SK-N-SH (cell line): ENCODE measurements around the gene LSMEM2. TPM values are rescaled to one million over a fixed set of nuclear protein-coding genes. Genes with fewer than 3 reads are reported as not detected.

ENCODE experiments used
- CTCF ChIA-PET: fragments of 300-600, 350-600 bp; formaldehyde crosslinking; extraction: SDS; loops from one replicate; lab custom pipeline; 2021; lab: Yijun Ruan, JAX
- POLR2A ChIA-PET: fragments of 350-600 bp; sonication (Branson Sonifier 250); formaldehyde crosslinking; extraction: SDS; loops from one replicate; lab custom pipeline; 2020; ENCODE audit warnings: antibody characterized with exemption, inconsistent platforms; lab: Yijun Ruan, JAX
- DNase-seq: peaks from one replicate; pipeline ENCODE4 v3.0.0; 2012
- H2AFZ ChIP-seq: fragments of 200-600 bp; sonication (generic); 2 replicates; pipeline ENCODE4 v1.8.1; 2016; ENCODE audit warnings: antibody characterized with exemption, mild to moderate bottlenecking, low read depth
- H3F3A ChIP-seq: fragments of 200-600 bp; sonication (generic); replicated peaks from 2 replicates; pipeline ENCODE3; 2016; ENCODE audit warnings: antibody characterized with exemption, mild to moderate bottlenecking; ENCODE audit not compliant: insufficient read depth
- H3K27ac ChIP-seq, 2 experiments: fragments of 200-500 bp in 1 of 2; fragments of 200-600 bp in 1 of 2; sonication (Bioruptor generic) in 1 of 2; sonication (generic), shearing (Covaris generic) in 1 of 2; 2 replicates each; pipeline versions ENCODE4 v1.5.1 to v1.6.1; 2014 to 2016; ENCODE audit warnings: low read depth in 2 of 2, inconsistent platforms in 1 of 2, low read length in 1 of 2, mild to moderate bottlenecking in 1 of 2, mixed read lengths in 1 of 2
- H3K27me3 ChIP-seq: fragments of 200-600 bp; sonication (generic), shearing (Covaris generic); 2 replicates; pipeline ENCODE4 v1.6.1; 2016; ENCODE audit warnings: mixed run types; ENCODE audit not compliant: insufficient read depth
- H3K36me3 ChIP-seq, 2 experiments: fragments of 200-500 bp in 1 of 2; fragments of 200-600 bp in 1 of 2; sonication (Bioruptor generic) in 1 of 2; sonication (generic) in 1 of 2; replicated peaks in 1 of 2; 2 replicates each; pipeline versions ENCODE3 to v1.5.1; 2014 to 2016; ENCODE audit warnings: low read length in 1 of 2, mild to moderate bottlenecking in 1 of 2; ENCODE audit not compliant: insufficient read depth in 2 of 2, control insufficient read depth in 1 of 2
- H3K4me1 ChIP-seq, 2 experiments: fragments of 200-500 bp in 1 of 2; fragments of 200-600 bp in 1 of 2; sonication (Bioruptor generic) in 1 of 2; sonication (generic), shearing (Covaris generic) in 1 of 2; 2 replicates each; pipeline versions ENCODE4 v1.5.1 to v1.6.1; 2014 to 2016; ENCODE audit warnings: low read depth in 1 of 2, low read length in 1 of 2, mixed run types in 1 of 2; ENCODE audit not compliant: insufficient read depth in 2 of 2, control insufficient read depth in 1 of 2
- H3K4me2 ChIP-seq: fragments of 200-600 bp; sonication (generic), shearing (Covaris generic); 2 replicates; pipeline ENCODE4 v1.6.1; 2017; ENCODE audit warnings: mixed run types
- H3K4me3 ChIP-seq, 2 experiments: fragments of 200-500 bp in 1 of 2; fragments of 200-600 bp in 1 of 2; sonication (Bioruptor generic) in 1 of 2; sonication (generic), shearing (Covaris generic) in 1 of 2; 2 replicates each; pipeline versions ENCODE4 v1.5.1 to v1.8.1; 2014 to 2016; ENCODE audit warnings: low read depth in 2 of 2, inconsistent platforms in 1 of 2, low read length in 1 of 2, mild to moderate bottlenecking in 1 of 2, mixed read lengths in 1 of 2, moderate library complexity in 1 of 2
- H3K79me2 ChIP-seq: fragments of 200-600 bp; sonication (generic); 2 replicates; pipeline ENCODE4 v1.8.1; 2017; ENCODE audit warnings: mild to moderate bottlenecking; ENCODE audit not compliant: insufficient read depth
- H3K9ac ChIP-seq: fragments of 200-600 bp; sonication (generic); 2 replicates; pipeline ENCODE4 v1.6.1; 2017; ENCODE audit warnings: mixed run types
- H3K9me2 ChIP-seq: fragments of 200-600 bp; sonication (generic); 2 replicates; pipeline ENCODE4 v1.6.1; 2017; ENCODE audit warnings: mixed run types
- H3K9me3 ChIP-seq: fragments of 200-600 bp; sonication (generic); 2 replicates; pipeline ENCODE4 v1.6.1; 2017; ENCODE audit warnings: mixed run types, mild to moderate bottlenecking, moderate library complexity
- H4K20me1 ChIP-seq: fragments of 200-600 bp; sonication (generic); 2 replicates; pipeline ENCODE4 v1.6.1; 2017; ENCODE audit warnings: mild to moderate bottlenecking, mixed run types; ENCODE audit not compliant: insufficient read depth
- CHD2 ChIP-seq: fragments of 150-350 bp; IDR thresholded peaks from 2 replicates; pipeline ENCODE4 v1.6.1; 2018; ENCODE audit warnings: low read length; ENCODE audit not compliant: partially characterized antibody
- EP300 ChIP-seq, 2 experiments: IDR thresholded peaks; 2 replicates each; pipeline versions ENCODE4 v1.4.0 to v1.6.1; 2012; ENCODE audit warnings: borderline replicate concordance in 1 of 2, low read depth in 1 of 2, low read length in 1 of 2
- EZH2phosphoT487 ChIP-seq: fragments of 200-600 bp; sonication (generic); IDR thresholded peaks from 2 replicates; pipeline ENCODE4 v1.6.1; 2017; ENCODE audit warnings: low read depth, mixed run types, mild to moderate bottlenecking, antibody characterized with exemption, moderate library complexity, borderline replicate concordance
- FOSL2 ChIP-seq: IDR thresholded peaks from 2 replicates; pipeline ENCODE4 v1.4.0; 2012; ENCODE audit warnings: low read depth, mild to moderate bottlenecking, moderate library complexity, borderline replicate concordance
- FOXJ3 ChIP-seq: sonication (generic); formaldehyde crosslinking; IDR thresholded peaks from 2 replicates; pipeline ENCODE4 v1.5.1; 2020; ENCODE audit warnings: mild to moderate bottlenecking, missing genetic modification reagents
- GABPA ChIP-seq: IDR thresholded peaks from 2 replicates; pipeline ENCODE4 v1.4.0; 2012; ENCODE audit warnings: low read depth, mild to moderate bottlenecking
- IRF3 ChIP-seq: fragments of 150-350 bp; IDR thresholded peaks from 2 replicates; pipeline ENCODE4 v1.6.1; 2016; ENCODE audit warnings: mild to moderate bottlenecking, low read depth, low read length
- MXI1 ChIP-seq: IDR thresholded peaks from 2 replicates; pipeline ENCODE4 v1.6.1; 2012; ENCODE audit warnings: mild to moderate bottlenecking, low read depth, low read length, improper control_type of control experiment
- NRF1 ChIP-seq: IDR thresholded peaks from 2 replicates; pipeline ENCODE4 v1.6.1; 2012; ENCODE audit warnings: low read depth, mild to moderate bottlenecking, low read length
- POLR2AphosphoS5 ChIP-seq: IDR thresholded peaks from 2 replicates; pipeline ENCODE4 v1.6.1; 2012; ENCODE audit warnings: low read depth, low read length
- RAD21 ChIP-seq: IDR thresholded peaks from 2 replicates; pipeline ENCODE4 v1.6.1; 2012; ENCODE audit warnings: mild to moderate bottlenecking, low read length
- RCOR1 ChIP-seq: fragments of 150-350 bp; IDR thresholded peaks from 2 replicates; pipeline ENCODE4 v1.6.1; 2017; ENCODE audit warnings: antibody characterized with exemption, low read length
- RFX5 ChIP-seq: IDR thresholded peaks from 2 replicates; pipeline ENCODE4 v1.6.1; 2012; ENCODE audit warnings: mild to moderate bottlenecking, improper control_type of control experiment, low read length
- SMC3 ChIP-seq: IDR thresholded peaks from 2 replicates; pipeline ENCODE4 v1.6.1; 2012; ENCODE audit warnings: low read depth, low read length, improper control_type of control experiment
- TAF1 ChIP-seq: IDR thresholded peaks from 2 replicates; pipeline ENCODE4 v1.6.1; 2012; ENCODE audit warnings: low read depth, mild to moderate bottlenecking, low read length, moderate library complexity, borderline replicate concordance
- TEAD4 ChIP-seq: IDR thresholded peaks from 2 replicates; pipeline ENCODE4 v1.4.0; 2012; ENCODE audit warnings: mild to moderate bottlenecking, borderline replicate concordance; ENCODE audit not compliant: insufficient read depth
- USF1 ChIP-seq: IDR thresholded peaks from 2 replicates; pipeline ENCODE4 v1.4.0; 2012; ENCODE audit warnings: low read depth, borderline replicate concordance
- USF2 ChIP-seq: fragments of 150-350 bp; IDR thresholded peaks from 2 replicates; pipeline ENCODE4 v1.6.1; 2017; ENCODE audit warnings: antibody characterized with exemption, low read length, low read depth, borderline replicate concordance
- YY1 ChIP-seq: IDR thresholded peaks from 2 replicates; pipeline ENCODE4 v1.4.0; 2012; ENCODE audit warnings: low read depth, mild to moderate bottlenecking
- WGBS: methylation state at CpG from one replicate; pipeline ENCODE4 v1.1.6; 2017; ENCODE audit warnings: low lambda C conversion rate; 5-methylcytosine and 5-hydroxymethylcytosine counted together
- polyA plus RNA-seq, 3 experiments: library from polyadenylated mRNA; depleted of rRNA; stranded (reverse); fragments of >200 nt; gene quantifications; 2 replicates each; pipeline ENCODE4 v1.2.3, GENCODE V29; 2012
- TF ChIP-seq, protein P1 (sequence below): IDR thresholded peaks from 2 replicates; pipeline ENCODE4 v1.6.1; 2012; ENCODE audit warnings: mild to moderate bottlenecking, low read depth, low read length, moderate library complexity
- TF ChIP-seq, protein P2 (sequence below): IDR thresholded peaks from 2 replicates; pipeline ENCODE4 v1.4.0; 2012; ENCODE audit warnings: low read depth

LSMEM2 gene
- polyA plus RNA-seq, 1 of the 3 experiments (the other 2 are of a cell fraction): 0.03 TPM

- Histone ChIP-seq H3F3A (peaks cover 6% of the 10 kb centered on the region), H3K9me3 (no peaks in the 10 kb centered on the region), H3K9ac (peak within 1 kb of the TSS; percentile 95), H3K79me2 (peaks cover 49% of the 10 kb centered on the region), H3K27ac (peak within 1 kb of the TSS; percentile 60 to 90), H4K20me1 (peaks cover 31% of the 10 kb centered on the region), H3K4me1 (peaks cover 8 to 18% of the 10 kb centered on the region in 2 experiments; a peak in 2 of 4 replicates), H3K27me3 (no peaks in the 10 kb centered on the region), H3K36me3 (peaks cover 0 to 11% of the 10 kb centered on the region in 2 experiments), H3K4me3 (peak within 1 kb of the TSS; percentile 82 to 98), H3K4me2 (peak within 1 kb of the TSS; percentile 96), H3K9me2 (no peaks in the 10 kb centered on the region), H2AFZ (peak within 1 kb of the TSS; percentile 86; the same call in 1 of the 2 replicates)
- TF ChIP-seq TAF1 (peak; percentile 99), SMC3 (no peak), POLR2AphosphoS5 (peak; percentile 90), IRF3 (no peak), RFX5 (peak; percentile 73), YY1 (no peak), RCOR1 (no peak), EP300 (IDR thresholded peaks at IDR 0.05; ENCODE audit: borderline replicate concordance in 1 of 2, low read depth in 1 of 2, low read length in 1 of 2) (peak in 1 of 2 experiments; percentile 49; a peak in 2 of 4 replicates), EZH2phosphoT487 (no peak), CHD2 (peak; percentile 45), FOSL2 (no peak), RAD21 (no peak), MXI1 (peak; percentile 71), TEAD4 (no peak), USF2 (no peak), NRF1 (peak; percentile 17; the same call in 1 of the 2 replicates), USF1 (no peak), GABPA (peak; percentile 59; the same call in 1 of the 2 replicates), FOXJ3 (CRISPR knock-in tag) (no peak)
- TF ChIP-seq, protein P1, sequence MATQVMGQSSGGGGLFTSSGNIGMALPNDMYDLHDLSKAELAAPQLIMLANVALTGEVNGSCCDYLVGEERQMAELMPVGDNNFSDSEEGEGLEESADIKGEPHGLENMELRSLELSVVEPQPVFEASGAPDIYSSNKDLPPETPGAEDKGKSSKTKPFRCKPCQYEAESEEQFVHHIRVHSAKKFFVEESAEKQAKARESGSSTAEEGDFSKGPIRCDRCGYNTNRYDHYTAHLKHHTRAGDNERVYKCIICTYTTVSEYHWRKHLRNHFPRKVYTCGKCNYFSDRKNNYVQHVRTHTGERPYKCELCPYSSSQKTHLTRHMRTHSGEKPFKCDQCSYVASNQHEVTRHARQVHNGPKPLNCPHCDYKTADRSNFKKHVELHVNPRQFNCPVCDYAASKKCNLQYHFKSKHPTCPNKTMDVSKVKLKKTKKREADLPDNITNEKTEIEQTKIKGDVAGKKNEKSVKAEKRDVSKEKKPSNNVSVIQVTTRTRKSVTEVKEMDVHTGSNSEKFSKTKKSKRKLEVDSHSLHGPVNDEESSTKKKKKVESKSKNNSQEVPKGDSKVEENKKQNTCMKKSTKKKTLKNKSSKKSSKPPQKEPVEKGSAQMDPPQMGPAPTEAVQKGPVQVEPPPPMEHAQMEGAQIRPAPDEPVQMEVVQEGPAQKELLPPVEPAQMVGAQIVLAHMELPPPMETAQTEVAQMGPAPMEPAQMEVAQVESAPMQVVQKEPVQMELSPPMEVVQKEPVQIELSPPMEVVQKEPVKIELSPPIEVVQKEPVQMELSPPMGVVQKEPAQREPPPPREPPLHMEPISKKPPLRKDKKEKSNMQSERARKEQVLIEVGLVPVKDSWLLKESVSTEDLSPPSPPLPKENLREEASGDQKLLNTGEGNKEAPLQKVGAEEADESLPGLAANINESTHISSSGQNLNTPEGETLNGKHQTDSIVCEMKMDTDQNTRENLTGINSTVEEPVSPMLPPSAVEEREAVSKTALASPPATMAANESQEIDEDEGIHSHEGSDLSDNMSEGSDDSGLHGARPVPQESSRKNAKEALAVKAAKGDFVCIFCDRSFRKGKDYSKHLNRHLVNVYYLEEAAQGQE: peak; percentile 68
- TF ChIP-seq, protein P2, sequence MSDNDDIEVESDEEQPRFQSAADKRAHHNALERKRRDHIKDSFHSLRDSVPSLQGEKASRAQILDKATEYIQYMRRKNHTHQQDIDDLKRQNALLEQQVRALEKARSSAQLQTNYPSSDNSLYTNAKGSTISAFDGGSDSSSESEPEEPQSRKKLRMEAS: no peak; the same call in 1 of the 2 replicates
- peak; percentile 98 for DNase-seq
- POLR2A ChIA-PET: interaction anchor here (0.5 to 1.6 kb wide), 6 partner anchors 9 to 296 kb away, joined by 3 to 10 read pairs (median 4); partner anchors contain the start of gene RBM6
- CTCF ChIA-PET: interaction anchor here (1.0 to 61.6 kb wide), 5 partner anchors 4 to 50 kb away, joined by 3 to 1375 read pairs (median 433); partner anchors contain the start of genes GNAI2 and GNAT1
- 3% methylated on average over 29 of the region's 75 CpGs for WGBS
Observed at GRCh38 chr3:50235716-50236483, 43.0 kb upstream of the LSMEM2 start, which contains the start of gene GNAI2. TSS of gene GNAI2 (plus strand) at chr3:50236204. CDS start at chr3:50236336, 132 bp downstream.
